HG03565 (cell line): ENCODE measurements around the gene SORBS1.

Source experiments
- ATAC-seq: cut with Tn5 transposase; IDR thresholded peaks from one replicate; pipeline ENCODE4 v1.9.1; 2021; ENCODE audit warnings: mild to moderate bottlenecking, moderate library complexity; ENCODE audit not compliant: unreplicated experiment

The SORBS1 gene

DNA sequence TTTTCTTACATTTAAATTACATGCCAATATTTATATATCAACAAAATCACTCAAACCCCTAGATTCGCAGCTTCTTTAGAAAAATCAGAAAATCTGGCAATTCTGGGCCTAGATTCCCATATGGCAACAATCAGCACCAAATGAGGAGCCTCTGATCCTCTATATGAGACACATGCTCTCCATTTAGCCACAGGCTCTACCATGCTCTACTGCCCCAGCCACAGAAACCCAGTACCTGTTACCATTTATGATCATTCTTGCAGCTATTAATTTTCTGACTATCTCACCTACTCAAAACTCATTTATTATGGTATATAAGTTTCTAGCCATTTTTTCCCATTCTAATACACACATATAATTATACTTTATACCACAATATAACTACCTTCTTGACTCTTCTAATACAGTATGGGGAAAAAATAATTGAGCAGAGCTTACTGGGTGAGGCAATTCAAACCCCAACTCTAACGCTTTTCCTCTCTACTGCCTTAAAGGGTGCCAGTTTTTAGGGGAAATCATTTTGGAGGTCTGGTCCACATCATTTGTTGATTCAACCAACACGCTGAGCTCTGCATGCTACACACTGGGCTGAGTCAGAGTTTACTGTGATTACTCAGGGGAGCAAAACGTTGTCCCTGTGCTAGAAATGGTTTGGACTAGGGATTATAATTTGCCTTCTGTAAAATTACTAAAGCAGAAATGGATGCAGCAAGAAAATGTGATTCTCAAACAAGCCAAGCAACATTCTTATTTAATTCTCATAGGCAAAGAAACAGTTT lies 281.9 kb downstream of the SORBS1 start:
- no peak for ATAC-seq

DNA sequence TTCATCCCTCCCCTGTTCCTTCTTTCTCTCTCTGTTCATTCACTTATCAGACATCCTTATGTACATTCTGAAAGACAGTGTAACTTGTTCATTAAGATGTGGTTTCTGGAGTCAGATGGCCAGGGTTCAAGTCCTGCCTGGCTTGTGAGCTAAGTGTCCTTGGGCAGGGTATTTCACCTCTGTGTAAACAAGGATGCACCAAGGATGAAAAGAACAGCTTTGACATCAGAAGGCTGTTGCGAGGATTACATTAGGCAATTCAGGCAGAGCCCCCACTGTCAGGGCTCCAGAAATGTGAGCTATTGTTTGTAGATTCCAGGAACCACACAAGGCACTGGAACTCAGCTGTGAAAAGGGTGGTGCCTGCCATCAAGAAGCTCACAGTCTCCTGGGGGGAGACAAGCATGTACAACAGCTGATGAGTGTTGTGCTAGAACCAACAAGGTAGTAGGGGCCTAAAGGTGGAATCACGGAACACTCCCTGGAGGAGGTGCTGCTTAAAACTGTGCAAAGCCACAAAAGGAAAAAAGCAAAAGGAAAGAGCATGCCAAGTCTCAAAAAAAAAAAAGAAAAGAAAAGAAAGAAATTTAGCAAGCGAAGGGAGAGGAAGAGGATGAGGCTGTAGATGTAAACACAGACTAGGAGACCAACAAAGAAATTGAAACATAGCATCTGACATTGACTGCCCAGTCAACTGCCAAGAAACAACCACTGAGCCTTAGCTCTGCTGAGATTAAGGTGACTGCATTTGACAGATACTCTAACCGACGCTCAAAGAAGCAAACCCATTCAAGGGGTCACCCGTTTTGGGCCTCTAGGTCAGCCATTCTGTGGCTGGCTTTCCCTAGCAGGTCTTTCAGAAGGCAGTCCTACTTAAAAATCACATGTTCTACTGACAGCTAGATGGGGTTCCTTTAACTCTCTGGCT lies 282.8 kb downstream of the SORBS1 start:
- ATAC-seq: no peak

DNA sequence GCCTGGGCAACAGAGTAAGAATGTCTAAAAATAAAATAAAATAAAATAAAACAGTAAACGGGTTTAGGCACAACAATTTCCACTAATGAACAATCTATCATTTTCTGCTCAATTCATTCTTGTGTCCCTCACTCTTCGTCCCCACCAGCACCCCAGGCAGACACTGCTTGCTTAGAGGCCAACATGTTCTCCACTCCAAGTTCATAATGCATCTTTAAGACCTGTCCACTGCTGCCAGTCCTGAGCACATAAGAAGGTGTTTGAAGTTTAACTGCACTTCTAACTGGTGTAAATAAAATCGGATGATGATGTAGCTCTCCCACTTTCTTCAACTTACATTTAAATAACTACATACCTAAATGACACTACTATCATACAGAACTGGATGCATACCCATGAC lies 283.6 kb downstream of the SORBS1 start:
- no peak for ATAC-seq

DNA sequence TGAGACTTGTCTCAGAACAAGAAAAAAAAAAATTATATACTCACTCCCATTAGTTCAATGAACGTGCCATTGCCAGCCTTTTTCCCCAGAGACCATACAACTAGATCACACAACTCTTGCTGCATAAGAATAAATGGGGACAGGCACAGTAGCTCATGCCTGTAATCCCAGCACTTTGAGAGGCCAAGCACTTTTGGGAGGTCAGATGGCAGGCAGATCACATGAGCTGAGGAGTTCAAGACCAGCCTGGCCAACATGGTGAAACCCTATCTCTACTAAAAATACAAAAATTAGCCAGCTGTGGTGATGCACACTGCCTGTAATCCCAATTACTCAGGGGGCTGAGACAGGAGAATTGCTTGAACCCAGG lies 284.0 kb downstream of the SORBS1 start:
- no peak for ATAC-seq

DNA sequence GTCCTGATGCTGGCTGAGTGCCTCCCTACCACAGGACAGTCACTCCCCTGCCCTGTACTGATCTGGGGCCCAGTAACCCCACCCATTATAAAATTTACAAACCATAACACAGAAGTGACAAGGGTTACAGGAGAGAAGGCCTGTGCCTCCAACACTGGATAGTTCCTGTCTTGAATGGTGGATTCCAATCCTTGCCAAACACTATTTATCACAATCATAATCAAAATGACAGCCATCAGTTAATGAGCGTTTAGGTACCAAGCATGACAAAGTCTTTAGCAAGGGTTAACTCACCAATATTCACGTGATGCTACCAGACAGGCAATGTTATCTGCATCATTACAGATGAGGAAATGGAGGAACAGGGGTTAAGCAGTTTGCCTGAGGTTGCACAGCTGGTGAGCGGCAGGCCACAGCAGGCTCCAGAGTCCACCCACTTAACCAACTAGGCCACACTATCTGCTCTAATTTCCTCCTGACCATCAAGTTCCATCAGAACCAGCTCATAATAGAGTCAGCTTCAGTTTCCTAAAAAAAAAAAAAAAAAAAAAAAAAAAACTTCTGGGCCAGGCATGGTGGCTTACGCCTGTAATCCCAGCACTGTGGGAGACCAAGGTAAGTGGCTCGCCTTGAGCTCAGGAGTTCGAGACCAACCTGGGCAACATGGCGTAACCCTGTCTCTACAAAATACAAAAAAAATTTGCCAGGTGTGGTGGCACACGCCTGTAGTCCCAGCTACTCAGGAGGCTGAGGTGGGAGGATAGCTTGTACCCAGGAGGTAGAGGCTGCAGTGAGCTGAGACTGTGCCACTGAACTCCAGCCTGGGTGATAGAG lies 284.6 kb downstream of the SORBS1 start:
- ATAC-seq: no peak

DNA sequence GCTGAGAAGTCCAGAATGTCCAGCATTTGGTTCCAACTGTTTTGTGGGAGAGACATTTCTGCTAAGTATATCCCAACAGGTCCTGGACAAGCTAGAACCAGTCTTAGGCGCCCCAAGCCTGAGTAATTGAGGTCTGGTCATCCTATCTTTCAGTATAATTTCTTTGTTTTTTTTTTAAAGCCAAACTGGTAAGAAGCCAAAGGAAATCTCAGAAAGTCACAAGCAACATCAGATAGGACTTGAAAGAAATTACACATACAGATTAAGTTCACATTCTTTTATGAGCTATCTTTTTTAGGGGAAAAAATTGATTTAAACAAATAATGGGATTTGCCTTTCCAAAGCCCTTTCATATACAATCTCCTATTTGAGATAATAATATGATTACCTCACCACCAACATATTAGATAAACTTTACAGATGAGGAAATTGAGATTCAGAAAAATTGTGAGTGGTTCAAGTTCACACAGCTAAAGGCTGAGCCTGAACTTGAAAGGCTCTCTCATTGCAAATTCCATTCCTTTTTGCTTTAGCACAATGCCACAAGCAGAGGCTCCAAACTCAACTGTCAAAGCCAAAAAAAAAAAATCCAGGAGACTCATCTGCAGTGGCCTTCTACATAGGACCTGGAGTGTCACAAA lies 285.3 kb downstream of the SORBS1 start:
- no peak for ATAC-seq

GRCh38 chr10:95273393-95274312 lies 287.5 kb downstream of the SORBS1 start:
- ATAC-seq: no peak

- ATAC-seq: no peak
Observed at GRCh38 chr10:95268438-95268837, 292.7 kb downstream of the SORBS1 start.

GRCh38 chr10:95267251-95267650 lies 293.9 kb downstream of the SORBS1 start:
- ATAC-seq: no peak

GRCh38 chr10:95266674-95267095 lies 294.5 kb downstream of the SORBS1 start:
- peak; percentile 88 for ATAC-seq

DNA sequence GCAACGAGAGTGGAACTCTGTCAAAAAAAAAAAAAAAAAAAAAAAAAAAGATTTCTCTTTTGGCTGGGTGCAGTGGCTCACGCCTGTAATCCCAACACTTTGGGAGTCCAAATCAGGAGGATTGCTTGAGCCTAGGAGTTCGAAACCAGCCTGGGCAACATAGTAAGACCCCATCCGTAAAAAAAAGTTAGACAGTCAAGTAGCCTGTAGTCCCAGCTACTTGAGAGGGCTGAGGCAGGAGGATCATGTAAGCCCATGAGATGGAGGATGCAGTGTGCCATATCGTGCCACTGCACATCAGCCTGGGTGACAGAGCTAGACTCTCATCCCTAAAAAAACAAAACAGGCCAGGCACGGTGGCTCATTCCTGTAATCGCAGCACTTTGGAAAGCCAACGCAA lies 295.6 kb downstream of the SORBS1 start:
- no peak for ATAC-seq

- no peak for ATAC-seq
Observed at GRCh38 chr10:95264227-95265051, 296.7 kb downstream of the SORBS1 start.

DNA sequence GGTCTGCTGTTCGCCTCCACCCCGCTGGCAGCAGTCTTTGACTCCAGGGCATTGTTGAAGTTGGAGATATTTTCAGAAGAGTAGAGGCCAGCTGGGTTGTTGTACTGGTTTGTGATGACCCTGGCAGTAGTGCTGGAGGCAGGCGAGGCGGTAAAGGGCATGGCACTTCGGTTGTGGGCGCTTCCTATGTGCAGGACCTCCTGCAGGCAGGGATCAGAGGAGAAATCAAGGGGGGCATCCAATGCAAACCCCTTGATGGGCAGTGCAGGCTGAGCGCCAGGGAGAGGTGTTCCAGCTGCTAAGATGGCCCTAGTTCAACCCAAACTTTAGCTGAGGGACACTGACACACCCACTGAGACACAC lies 297.3 kb downstream of the SORBS1 start:
- ATAC-seq: no peak

DNA sequence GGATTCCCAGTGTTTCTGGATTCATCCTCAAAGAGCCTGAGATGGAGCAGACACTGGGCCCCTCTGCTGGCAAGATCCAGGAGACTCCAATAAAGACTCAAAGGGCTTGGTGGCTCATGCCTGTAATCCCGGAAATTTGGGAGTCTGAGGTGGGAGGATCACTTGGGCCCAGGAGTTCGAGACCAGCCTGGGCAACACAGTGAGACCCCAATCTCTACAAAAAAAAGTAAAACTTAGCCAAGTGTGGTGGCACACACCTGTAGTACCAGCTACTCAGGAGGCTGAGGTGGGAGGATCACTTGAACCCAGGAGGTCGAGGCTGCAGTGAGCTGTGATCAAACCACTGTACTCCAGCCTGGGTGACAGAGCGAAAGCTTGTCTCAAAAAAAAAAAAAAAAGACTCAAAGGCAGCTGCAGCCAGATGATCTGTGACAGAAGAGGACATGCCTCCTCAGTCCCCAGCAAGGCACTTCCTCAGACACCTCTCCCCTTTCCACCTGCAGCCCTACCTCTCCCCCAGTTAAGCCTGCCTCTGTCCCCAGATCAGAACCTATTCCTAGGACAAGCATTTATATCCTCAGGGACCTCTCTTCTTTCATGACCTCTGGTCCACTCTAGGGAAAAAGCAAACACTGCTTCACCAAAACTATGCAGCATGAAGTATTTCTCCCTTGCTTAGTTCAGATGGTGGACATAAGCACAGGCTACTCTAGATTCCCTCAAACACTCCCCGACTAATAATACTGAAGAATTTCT lies 298.2 kb downstream of the SORBS1 start:
- ATAC-seq: no peak

GRCh38 chr10:95261926-95262325 lies 299.2 kb downstream of the SORBS1 start:
- no peak for ATAC-seq
